SK-N-SH (cell line): ENCODE measurements around the gene MACROD2. TPM values are rescaled to one million over a fixed set of nuclear protein-coding genes. Genes with fewer than 3 reads are reported as not detected.
A peak's percentile ranks its signal among the peaks of the same experiment; 100 is the strongest.

Experiments used
- CTCF ChIA-PET: fragments of 300-600, 350-600 bp; formaldehyde crosslinking; extraction: SDS; loops from one replicate; lab custom pipeline; 2021; lab: Yijun Ruan, JAX
- POLR2A ChIA-PET: fragments of 350-600 bp; sonication (Branson Sonifier 250); formaldehyde crosslinking; extraction: SDS; loops from one replicate; lab custom pipeline; 2020; ENCODE audit warnings: antibody characterized with exemption, inconsistent platforms; lab: Yijun Ruan, JAX
- DNase-seq: peaks from one replicate; pipeline ENCODE4 v3.0.0; 2012
- H2AFZ ChIP-seq: fragments of 200-600 bp; sonication (generic); 2 replicates; pipeline ENCODE4 v1.8.1; 2016; ENCODE audit warnings: antibody characterized with exemption, mild to moderate bottlenecking, low read depth
- H3F3A ChIP-seq: fragments of 200-600 bp; sonication (generic); replicated peaks from 2 replicates; pipeline ENCODE3; 2016; ENCODE audit warnings: antibody characterized with exemption, mild to moderate bottlenecking; ENCODE audit not compliant: insufficient read depth
- H3K27ac ChIP-seq, 2 experiments: fragments of 200-500 bp in 1 of 2; fragments of 200-600 bp in 1 of 2; sonication (Bioruptor generic) in 1 of 2; sonication (generic), shearing (Covaris generic) in 1 of 2; 2 replicates each; pipeline versions ENCODE4 v1.5.1 to v1.6.1; 2014 to 2016; ENCODE audit warnings: low read depth in 2 of 2, inconsistent platforms in 1 of 2, low read length in 1 of 2, mild to moderate bottlenecking in 1 of 2, mixed read lengths in 1 of 2
- H3K27me3 ChIP-seq: fragments of 200-600 bp; sonication (generic), shearing (Covaris generic); 2 replicates; pipeline ENCODE4 v1.6.1; 2016; ENCODE audit warnings: mixed run types; ENCODE audit not compliant: insufficient read depth
- H3K36me3 ChIP-seq, 2 experiments: fragments of 200-500 bp in 1 of 2; fragments of 200-600 bp in 1 of 2; sonication (Bioruptor generic) in 1 of 2; sonication (generic) in 1 of 2; replicated peaks in 1 of 2; 2 replicates each; pipeline versions ENCODE3 to v1.5.1; 2014 to 2016; ENCODE audit warnings: low read length in 1 of 2, mild to moderate bottlenecking in 1 of 2; ENCODE audit not compliant: insufficient read depth in 2 of 2, control insufficient read depth in 1 of 2
- H3K4me1 ChIP-seq, 2 experiments: fragments of 200-500 bp in 1 of 2; fragments of 200-600 bp in 1 of 2; sonication (Bioruptor generic) in 1 of 2; sonication (generic), shearing (Covaris generic) in 1 of 2; 2 replicates each; pipeline versions ENCODE4 v1.5.1 to v1.6.1; 2014 to 2016; ENCODE audit warnings: low read depth in 1 of 2, low read length in 1 of 2, mixed run types in 1 of 2; ENCODE audit not compliant: insufficient read depth in 2 of 2, control insufficient read depth in 1 of 2
- H3K4me2 ChIP-seq: fragments of 200-600 bp; sonication (generic), shearing (Covaris generic); 2 replicates; pipeline ENCODE4 v1.6.1; 2017; ENCODE audit warnings: mixed run types
- H3K4me3 ChIP-seq, 2 experiments: fragments of 200-500 bp in 1 of 2; fragments of 200-600 bp in 1 of 2; sonication (Bioruptor generic) in 1 of 2; sonication (generic), shearing (Covaris generic) in 1 of 2; 2 replicates each; pipeline versions ENCODE4 v1.5.1 to v1.8.1; 2014 to 2016; ENCODE audit warnings: low read depth in 2 of 2, inconsistent platforms in 1 of 2, low read length in 1 of 2, mild to moderate bottlenecking in 1 of 2, mixed read lengths in 1 of 2, moderate library complexity in 1 of 2
- H3K79me2 ChIP-seq: fragments of 200-600 bp; sonication (generic); 2 replicates; pipeline ENCODE4 v1.8.1; 2017; ENCODE audit warnings: mild to moderate bottlenecking; ENCODE audit not compliant: insufficient read depth
- H3K9ac ChIP-seq: fragments of 200-600 bp; sonication (generic); 2 replicates; pipeline ENCODE4 v1.6.1; 2017; ENCODE audit warnings: mixed run types
- H3K9me2 ChIP-seq: fragments of 200-600 bp; sonication (generic); 2 replicates; pipeline ENCODE4 v1.6.1; 2017; ENCODE audit warnings: mixed run types
- H3K9me3 ChIP-seq: fragments of 200-600 bp; sonication (generic); 2 replicates; pipeline ENCODE4 v1.6.1; 2017; ENCODE audit warnings: mixed run types, mild to moderate bottlenecking, moderate library complexity
- H4K20me1 ChIP-seq: fragments of 200-600 bp; sonication (generic); 2 replicates; pipeline ENCODE4 v1.6.1; 2017; ENCODE audit warnings: mild to moderate bottlenecking, mixed run types; ENCODE audit not compliant: insufficient read depth
- CTCF ChIP-seq: fragments of 200-600 bp; sonication (generic); IDR thresholded peaks from 2 replicates; pipeline ENCODE4 v1.6.1; 2017; ENCODE audit warnings: antibody characterized with exemption, mild to moderate bottlenecking, moderate library complexity
- ELF1 ChIP-seq: IDR thresholded peaks from 2 replicates; pipeline ENCODE4 v1.4.0; 2012
- EZH2phosphoT487 ChIP-seq: fragments of 200-600 bp; sonication (generic); IDR thresholded peaks from 2 replicates; pipeline ENCODE4 v1.6.1; 2017; ENCODE audit warnings: low read depth, mixed run types, mild to moderate bottlenecking, antibody characterized with exemption, moderate library complexity, borderline replicate concordance
- FOSL2 ChIP-seq: IDR thresholded peaks from 2 replicates; pipeline ENCODE4 v1.4.0; 2012; ENCODE audit warnings: low read depth, mild to moderate bottlenecking, moderate library complexity, borderline replicate concordance
- FOXM1 ChIP-seq: IDR thresholded peaks from 2 replicates; pipeline ENCODE4 v1.4.0; 2012; ENCODE audit warnings: low read depth, mild to moderate bottlenecking
- GABPA ChIP-seq: IDR thresholded peaks from 2 replicates; pipeline ENCODE4 v1.4.0; 2012; ENCODE audit warnings: low read depth, mild to moderate bottlenecking
- GATA2 ChIP-seq: sonication (generic); formaldehyde crosslinking; IDR thresholded peaks from 2 replicates; pipeline ENCODE4 v1.5.0; 2020; ENCODE audit warnings: mild to moderate bottlenecking, missing genetic modification reagents
- JUND ChIP-seq: IDR thresholded peaks from 2 replicates; pipeline ENCODE4 v1.4.0; 2012
- NRF1 ChIP-seq: IDR thresholded peaks from 2 replicates; pipeline ENCODE4 v1.6.1; 2012; ENCODE audit warnings: low read depth, mild to moderate bottlenecking, low read length
- RAD21 ChIP-seq: IDR thresholded peaks from 2 replicates; pipeline ENCODE4 v1.6.1; 2012; ENCODE audit warnings: mild to moderate bottlenecking, low read length
- RXRA ChIP-seq: IDR thresholded peaks from 2 replicates; pipeline ENCODE4 v1.4.0; 2012; ENCODE audit warnings: low read depth, mild to moderate bottlenecking, borderline replicate concordance
- SIN3A ChIP-seq: IDR thresholded peaks from 2 replicates; pipeline ENCODE4 v1.6.1; 2012; ENCODE audit warnings: low read depth, mild to moderate bottlenecking, low read length, moderate library complexity, borderline replicate concordance
- SMC3 ChIP-seq: IDR thresholded peaks from 2 replicates; pipeline ENCODE4 v1.6.1; 2012; ENCODE audit warnings: low read depth, low read length, improper control_type of control experiment
- TCF12 ChIP-seq: IDR thresholded peaks from 2 replicates; pipeline ENCODE4 v1.4.0; 2012
- TEAD4 ChIP-seq: IDR thresholded peaks from 2 replicates; pipeline ENCODE4 v1.4.0; 2012; ENCODE audit warnings: mild to moderate bottlenecking, borderline replicate concordance; ENCODE audit not compliant: insufficient read depth
- USF1 ChIP-seq: IDR thresholded peaks from 2 replicates; pipeline ENCODE4 v1.4.0; 2012; ENCODE audit warnings: low read depth, borderline replicate concordance
- WGBS: methylation state at CpG from one replicate; pipeline ENCODE4 v1.1.6; 2017; ENCODE audit warnings: low lambda C conversion rate; 5-methylcytosine and 5-hydroxymethylcytosine counted together
- polyA plus RNA-seq, 3 experiments: library from polyadenylated mRNA; depleted of rRNA; stranded (reverse); fragments of >200 nt; gene quantifications; 2 replicates each; pipeline ENCODE4 v1.2.3, GENCODE V29; 2012

MACROD2 gene
- polyA plus RNA-seq, 1 of the 3 experiments (the other 2 are of a cell fraction): 0.33 TPM

- Histone ChIP-seq H3K9ac (no peak overlapping the region), H3K4me1 (no peaks in the 10 kb centered on the region; a peak in 1 of 4 replicates), H3K27ac (no peak overlapping the region), H3K27me3 (no peaks in the 10 kb centered on the region), H3K9me3 (no peaks in the 10 kb centered on the region), H3K36me3 (no peaks in the 10 kb centered on the region), H3K9me2 (no peaks in the 10 kb centered on the region), H2AFZ (no peak overlapping the region), H4K20me1 (no peaks in the 10 kb centered on the region), H3F3A (no peaks in the 10 kb centered on the region), H3K4me2 (no peak overlapping the region), H3K79me2 (no peaks in the 10 kb centered on the region), H3K4me3 (no peak overlapping the region)
- CTCF ChIA-PET: interaction anchor here (0.8 to 2.5 kb wide), 15 partner anchors 9 to 1740 kb away, joined by 3 to 9 read pairs (median 4); no protein-coding TSS in a partner anchor
- TF ChIP-seq SMC3 (peak; percentile 55), USF1 (peak; percentile 53; the same call in 1 of the 2 replicates), RXRA (no peak), NRF1 (no peak), CTCF (peak; percentile 71), RAD21 (peak; percentile 84)
- WGBS: 5% methylated on average over 1 of the region's 1 CpG
- POLR2A ChIA-PET: interaction anchor here (0.8 kb wide), 1 partner anchor 1222 kb away, joined by 3 read pairs; no protein-coding TSS in a partner anchor
- peak; percentile 21 for DNase-seq
Measured at GRCh38 chr20:14189794-14190402, 194.6 kb downstream of the MACROD2 start.

- POLR2A ChIA-PET: no interaction called here
- no peaks in the 10 kb centered on the region for H3K27me3 ChIP-seq
- no peak overlapping the region for H2AFZ ChIP-seq
- no peak for DNase-seq
- H3K36me3 ChIP-seq: no peaks in the 10 kb centered on the region
- H3K4me3 ChIP-seq: no peak overlapping the region
- no peaks in the 10 kb centered on the region for H3K9me2 ChIP-seq
- no peaks in the 10 kb centered on the region for H3K9me3 ChIP-seq
- H3K79me2 ChIP-seq: no peaks in the 10 kb centered on the region
- H3K9ac ChIP-seq: no peak overlapping the region
- no peaks in the 10 kb centered on the region for H3F3A ChIP-seq
- no peak overlapping the region for H3K4me2 ChIP-seq
- CTCF ChIA-PET: interaction anchor here (1.8 kb wide), 1 partner anchor 143 kb away, joined by 7 read pairs; no protein-coding TSS in a partner anchor
- no peaks in the 10 kb centered on the region for H4K20me1 ChIP-seq
- H3K4me1 ChIP-seq: peaks cover 0 to 5% of the 10 kb centered on the region in 2 experiments; a peak in 2 of 4 replicates
- H3K27ac ChIP-seq: no peak overlapping the region
- TF ChIP-seq GATA2 (CRISPR knock-in tag) (no peak), ELF1 (no peak), EZH2phosphoT487 (no peak), JUND (no peak), SIN3A (no peak), FOSL2 (no peak), RXRA (no peak), NRF1 (no peak), CTCF (no peak), TCF12 (no peak), TEAD4 (no peak), GABPA (no peak), FOXM1 (no peak)
Measured at GRCh38 chr20:14191559-14191958, 196.2 kb downstream of the MACROD2 start.
